Mucosa of rectum (tissue), 2 donors: ENCODE results near the gene GARS1.
"Not testable (repeated sequence)": the region's sequence is repeated elsewhere in the genome, so short reads cannot be mapped to it uniquely, and the experiment has no call there.

Experiments
- H3K27ac ChIP-seq, 2 donors: one replicate each; pipeline ENCODE4 v1.7.0; 2013; ENCODE audit warnings: inconsistent platforms in 2 of 2, low read depth in 2 of 2, low read length in 2 of 2
- H3K27me3 ChIP-seq, 2 donors: one replicate each; pipeline ENCODE4 v1.7.0; 2013; ENCODE audit warnings: low read length in 2 of 2; ENCODE audit not compliant: control insufficient read depth in 2 of 2, insufficient read depth in 2 of 2
- H3K36me3 ChIP-seq, 2 donors: one replicate each; pipeline ENCODE4 v1.7.0; 2013; ENCODE audit warnings: low read length in 2 of 2; ENCODE audit not compliant: control insufficient read depth in 2 of 2, insufficient read depth in 2 of 2
- H3K4me1 ChIP-seq, 2 donors: one replicate each; pipeline ENCODE4 v1.7.0; 2013; ENCODE audit warnings: low read length in 2 of 2, mild to moderate bottlenecking in 1 of 2; ENCODE audit not compliant: control insufficient read depth in 2 of 2, insufficient read depth in 2 of 2
- H3K4me3 ChIP-seq, 2 donors: one replicate each; pipeline ENCODE4 v1.7.0; 2013; ENCODE audit warnings: low read length in 2 of 2
- H3K9ac ChIP-seq, 2 donors: one replicate each; pipeline ENCODE4 v1.7.0; 2013; ENCODE audit warnings: low read length in 2 of 2, low read depth in 1 of 2, mild to moderate bottlenecking in 1 of 2
- H3K9me3 ChIP-seq, 2 donors: one replicate each; pipeline ENCODE4 v1.7.0; 2013; ENCODE audit warnings: low read length in 2 of 2; ENCODE audit not compliant: control insufficient read depth in 2 of 2
- donor health status: healthy.
- donor health status: Normal muscosa, but diverticular disease.

GARS1 gene

DNA sequence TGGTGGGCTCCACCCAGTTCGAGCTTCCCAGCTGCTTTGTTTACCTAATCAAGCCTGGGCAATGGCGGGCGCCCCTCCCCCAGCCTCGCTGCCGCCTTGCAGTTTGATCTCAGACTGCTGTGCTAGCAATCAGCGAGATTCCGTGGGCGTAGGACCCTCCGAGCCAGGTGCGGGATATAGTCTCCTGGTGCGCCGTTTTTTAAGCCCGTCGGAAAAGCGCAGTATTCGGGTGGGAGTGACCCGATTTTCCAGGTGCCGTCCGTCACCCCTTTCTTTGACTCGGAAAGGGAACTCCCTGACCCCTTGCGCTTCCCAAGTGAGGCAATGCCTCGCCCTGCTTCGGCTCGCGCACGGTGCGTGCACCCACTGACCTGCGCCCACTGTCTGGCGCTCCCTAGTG is 47.6 kb downstream of the GARS1 start:
- not testable (repeated sequence) for H3K9me3 ChIP-seq, H3K9ac ChIP-seq, H3K36me3 ChIP-seq, H3K27me3 ChIP-seq, H3K27ac ChIP-seq, H3K4me3 ChIP-seq, H3K4me1 ChIP-seq

DNA sequence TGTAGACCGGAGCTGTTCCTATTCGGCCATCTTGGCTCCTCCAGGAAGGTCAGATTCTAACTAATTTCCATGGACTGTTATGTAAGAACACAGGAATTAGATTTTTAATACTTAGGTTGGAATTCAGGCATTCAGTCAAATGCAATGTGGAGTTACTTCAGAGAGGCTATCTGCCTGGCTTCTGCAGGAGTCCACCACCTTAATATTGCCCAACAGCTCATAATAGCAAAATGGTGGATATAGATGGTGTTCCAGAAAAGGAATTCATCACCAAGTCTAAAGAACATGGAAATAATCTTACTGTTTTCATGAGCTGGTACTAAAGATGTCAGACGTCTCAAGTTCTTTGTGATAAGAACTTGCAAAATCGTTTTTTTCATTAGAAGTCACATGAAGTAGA is 48.1 kb downstream of the GARS1 start:
- peak overlapping the region; percentile 50 to 65 for H3K4me3 ChIP-seq
- peaks cover 0 to 4% of the 10 kb centered on the region in 2 donors for H3K36me3 ChIP-seq
- H3K9me3 ChIP-seq: no peaks in the 10 kb centered on the region
- no peaks in the 10 kb centered on the region for H3K4me1 ChIP-seq
- H3K27me3 ChIP-seq: no peaks in the 10 kb centered on the region
- no peak overlapping the region for H3K27ac ChIP-seq
- H3K9ac ChIP-seq: no peak overlapping the region

DNA sequence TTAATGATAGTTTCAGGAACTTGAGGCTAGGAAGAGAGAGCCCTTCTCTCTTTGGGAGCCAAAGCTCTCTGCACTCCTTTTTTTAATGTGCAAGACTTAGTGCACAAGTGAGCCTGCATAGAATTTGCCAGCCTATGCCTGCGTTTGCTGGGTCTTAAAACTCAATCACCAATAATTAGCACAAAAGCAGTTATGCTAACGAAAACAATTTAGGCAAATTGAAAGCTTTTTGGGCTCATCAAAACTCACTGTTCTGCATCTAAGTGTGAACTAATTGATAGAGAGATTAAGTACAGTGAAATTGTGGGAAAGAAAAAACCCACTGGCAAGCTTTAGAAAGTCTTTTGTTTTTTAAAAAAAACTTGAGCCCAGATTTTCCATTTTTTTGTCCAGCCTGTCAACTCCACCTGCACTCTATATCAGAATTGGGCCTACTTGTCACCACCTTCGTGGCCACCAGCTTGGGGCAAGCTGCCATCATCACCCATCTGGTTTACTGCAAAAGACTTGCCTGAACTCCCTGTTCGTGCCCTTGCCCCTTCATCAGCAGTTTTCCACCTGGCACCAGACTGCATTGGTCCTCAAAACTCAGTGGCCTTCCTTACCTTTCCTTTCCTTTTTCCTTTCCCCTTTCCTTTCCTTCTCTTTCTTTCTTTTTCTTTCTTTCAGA is 49.7 kb downstream of the GARS1 start:
- Histone ChIP-seq H3K9ac (no peak overlapping the region), H3K4me3 (no peak overlapping the region), H3K27ac (no peak overlapping the region), H3K9me3 (no peaks in the 10 kb centered on the region), H3K4me1 (no peaks in the 10 kb centered on the region), H3K27me3 (no peaks in the 10 kb centered on the region), H3K36me3 (peaks cover 0 to 4% of the 10 kb centered on the region in 2 donors)

- Histone ChIP-seq H3K4me1 (no peaks in the 10 kb centered on the region), H3K9me3 (no peaks in the 10 kb centered on the region), H3K27me3 (no peaks in the 10 kb centered on the region), H3K9ac (no peak overlapping the region), H3K4me3 (no peak overlapping the region), H3K27ac (no peak overlapping the region), H3K36me3 (peaks cover 0 to 4% of the 10 kb centered on the region in 2 donors)
Measured at GRCh38 chr7:30645661-30646060, 51.0 kb downstream of the GARS1 start.

DNA sequence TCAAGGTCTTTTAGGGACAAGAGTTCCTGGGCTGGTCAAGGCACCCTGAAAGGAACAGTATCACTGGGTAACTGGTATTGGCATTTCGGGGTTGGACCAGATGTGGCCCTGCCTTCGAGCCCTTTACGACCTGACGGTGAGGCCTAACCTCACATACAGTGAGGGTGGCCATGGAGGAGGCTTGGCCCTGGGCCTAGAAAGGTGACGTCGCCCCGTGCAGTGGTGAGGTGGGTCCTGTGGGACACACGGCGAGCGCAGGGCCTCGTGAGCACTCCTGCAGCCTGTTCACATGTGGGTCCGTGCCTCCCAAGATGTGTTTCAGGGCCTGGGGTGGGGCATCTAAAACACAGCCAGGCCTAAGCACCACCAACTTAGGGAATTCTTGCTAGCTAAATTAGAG is 51.5 kb downstream of the GARS1 start:
- Histone ChIP-seq H3K27ac (no peak overlapping the region), H3K9me3 (no peaks in the 10 kb centered on the region), H3K27me3 (no peaks in the 10 kb centered on the region), H3K4me1 (no peaks in the 10 kb centered on the region), H3K4me3 (no peak overlapping the region), H3K9ac (no peak overlapping the region), H3K36me3 (peaks cover 0 to 4% of the 10 kb centered on the region in 2 donors)

GRCh38 chr7:30647589-30648364 is 53.1 kb downstream of the GARS1 start:
- H3K4me3 ChIP-seq: no peak overlapping the region
- H3K27me3 ChIP-seq: no peaks in the 10 kb centered on the region
- H3K4me1 ChIP-seq: no peaks in the 10 kb centered on the region
- peaks cover 0 to 4% of the 10 kb centered on the region in 2 donors for H3K36me3 ChIP-seq
- H3K9ac ChIP-seq: no peak overlapping the region
- no peaks in the 10 kb centered on the region for H3K9me3 ChIP-seq
- no peak overlapping the region for H3K27ac ChIP-seq

GRCh38 chr7:30648744-30649540 is 54.3 kb downstream of the GARS1 start:
- no peaks in the 10 kb centered on the region for H3K4me1 ChIP-seq
- no peak overlapping the region for H3K9ac ChIP-seq
- H3K27me3 ChIP-seq: no peaks in the 10 kb centered on the region
- H3K4me3 ChIP-seq: no peak overlapping the region
- peaks cover 0 to 4% of the 10 kb centered on the region in 2 donors for H3K36me3 ChIP-seq
- no peaks in the 10 kb centered on the region for H3K9me3 ChIP-seq
- no peak overlapping the region for H3K27ac ChIP-seq

GRCh38 chr7:30649717-30650420 is 55.2 kb downstream of the GARS1 start:
- Histone ChIP-seq H3K27me3 (no peaks in the 10 kb centered on the region), H3K9ac (no peak overlapping the region), H3K9me3 (no peaks in the 10 kb centered on the region), H3K4me3 (no peak overlapping the region), H3K4me1 (no peaks in the 10 kb centered on the region), H3K27ac (no peak overlapping the region), H3K36me3 (peaks cover 0 to 4% of the 10 kb centered on the region in 2 donors)

DNA sequence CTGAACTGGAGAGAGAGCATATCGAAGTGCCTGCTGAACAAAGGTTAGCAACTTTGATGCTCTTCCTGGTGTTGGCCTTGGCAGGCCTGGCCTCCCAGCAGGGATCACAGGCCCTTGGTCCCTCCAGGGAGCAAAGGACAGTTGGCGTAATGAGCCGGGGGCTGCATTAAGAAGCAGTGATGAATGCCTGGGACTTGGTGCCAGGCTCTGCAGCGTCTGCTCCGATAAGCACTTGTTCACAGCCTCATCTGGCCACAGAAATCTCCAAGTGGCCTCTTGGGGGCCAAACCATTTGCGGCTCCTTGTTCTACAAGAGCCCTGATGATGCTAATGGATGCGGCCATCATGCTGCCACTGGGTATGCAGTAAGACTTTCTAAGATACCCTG is 55.7 kb downstream of the GARS1 start:
- Histone ChIP-seq H3K27me3 (no peaks in the 10 kb centered on the region), H3K9me3 (no peaks in the 10 kb centered on the region), H3K4me3 (no peak overlapping the region), H3K36me3 (no peaks in the 10 kb centered on the region), H3K9ac (no peak overlapping the region), H3K4me1 (no peaks in the 10 kb centered on the region), H3K27ac (no peak overlapping the region)
